ENCODE measurements around the gene THYN1. TPM values are rescaled to one million over a fixed set of nuclear protein-coding genes. Genes with fewer than 3 reads are reported as not detected.
A peak's percentile ranks its signal among the peaks of the same experiment; 100 is the strongest.

THYN1 gene
- total and polyA plus RNA-seq, 2 of the 13 experiments (the other 11 are each of a cell fraction or from before 2014, with no cell fraction given): 36.1 to 87.6 TPM

DNA sequence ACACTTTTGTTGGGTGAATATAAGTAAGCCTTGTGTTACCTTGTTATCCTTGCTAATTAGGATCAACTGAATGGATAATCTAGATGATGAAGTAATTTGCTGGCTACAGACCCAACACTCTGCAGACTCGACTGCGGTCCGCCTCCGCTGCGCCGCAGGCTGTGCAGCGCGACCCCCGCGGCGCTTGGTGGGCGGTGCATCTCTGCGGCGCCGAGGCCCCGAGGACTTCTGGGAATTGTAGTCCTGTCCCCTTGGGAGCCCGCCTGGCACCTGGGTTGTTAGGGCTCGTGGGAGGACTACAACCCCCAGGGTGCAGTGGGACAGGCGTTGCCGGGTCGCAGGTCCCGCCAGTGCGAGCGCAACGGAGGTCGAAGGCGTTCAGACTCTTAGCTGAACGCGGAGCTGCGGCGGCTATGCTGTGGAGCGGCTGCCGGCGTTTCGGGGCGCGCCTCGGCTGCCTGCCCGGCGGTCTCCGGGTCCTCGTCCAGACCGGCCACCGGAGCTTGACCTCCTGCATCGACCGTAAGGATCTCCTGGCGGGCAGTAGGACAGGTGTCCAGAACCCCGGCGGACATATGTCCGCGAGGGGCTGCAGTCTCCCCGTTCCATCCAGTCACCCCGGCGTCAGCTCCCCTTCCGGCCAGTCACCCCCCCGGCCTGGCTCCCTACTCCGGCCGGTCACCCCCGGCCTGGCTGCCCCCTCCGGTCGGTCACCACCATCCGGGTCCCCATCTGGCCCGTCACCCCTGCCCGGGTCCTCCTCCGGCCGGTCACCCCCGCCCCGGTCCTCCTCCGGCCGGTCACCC, at the start of gene THYN1, which contains the start of gene ACAD8 (continued):
- TF ChIP-seq PBX3 (CRISPR knock-in tag; IDR thresholded peaks at IDR 0.05; ENCODE audit: borderline replicate concordance): no peak
- TF ChIP-seq RFX1 (IDR thresholded peaks at IDR 0.05): no peak
- TF ChIP-seq, protein P1, sequence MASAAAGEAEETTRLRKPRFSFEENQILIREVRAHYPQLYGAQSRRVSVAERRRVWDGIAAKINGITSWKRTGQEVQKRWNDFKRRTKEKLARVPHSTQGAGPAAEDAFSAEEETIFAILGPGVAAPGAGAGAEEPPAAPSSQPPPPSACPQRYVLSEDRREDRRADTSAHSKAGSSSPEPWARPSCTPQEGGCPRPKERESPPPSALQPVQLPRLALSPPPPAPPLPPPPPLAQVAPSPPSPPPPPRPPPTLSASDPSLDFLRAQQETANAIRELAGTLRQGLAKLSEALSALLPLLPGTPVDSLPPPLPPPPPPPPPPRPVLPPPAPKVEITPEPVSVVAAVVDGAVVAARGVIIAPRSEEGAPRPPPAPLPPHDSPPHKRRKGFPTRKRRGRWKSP (CRISPR knock-in tag; IDR thresholded peaks at IDR 0.05): peak; percentile 98
- TF ChIP-seq, protein P2, sequence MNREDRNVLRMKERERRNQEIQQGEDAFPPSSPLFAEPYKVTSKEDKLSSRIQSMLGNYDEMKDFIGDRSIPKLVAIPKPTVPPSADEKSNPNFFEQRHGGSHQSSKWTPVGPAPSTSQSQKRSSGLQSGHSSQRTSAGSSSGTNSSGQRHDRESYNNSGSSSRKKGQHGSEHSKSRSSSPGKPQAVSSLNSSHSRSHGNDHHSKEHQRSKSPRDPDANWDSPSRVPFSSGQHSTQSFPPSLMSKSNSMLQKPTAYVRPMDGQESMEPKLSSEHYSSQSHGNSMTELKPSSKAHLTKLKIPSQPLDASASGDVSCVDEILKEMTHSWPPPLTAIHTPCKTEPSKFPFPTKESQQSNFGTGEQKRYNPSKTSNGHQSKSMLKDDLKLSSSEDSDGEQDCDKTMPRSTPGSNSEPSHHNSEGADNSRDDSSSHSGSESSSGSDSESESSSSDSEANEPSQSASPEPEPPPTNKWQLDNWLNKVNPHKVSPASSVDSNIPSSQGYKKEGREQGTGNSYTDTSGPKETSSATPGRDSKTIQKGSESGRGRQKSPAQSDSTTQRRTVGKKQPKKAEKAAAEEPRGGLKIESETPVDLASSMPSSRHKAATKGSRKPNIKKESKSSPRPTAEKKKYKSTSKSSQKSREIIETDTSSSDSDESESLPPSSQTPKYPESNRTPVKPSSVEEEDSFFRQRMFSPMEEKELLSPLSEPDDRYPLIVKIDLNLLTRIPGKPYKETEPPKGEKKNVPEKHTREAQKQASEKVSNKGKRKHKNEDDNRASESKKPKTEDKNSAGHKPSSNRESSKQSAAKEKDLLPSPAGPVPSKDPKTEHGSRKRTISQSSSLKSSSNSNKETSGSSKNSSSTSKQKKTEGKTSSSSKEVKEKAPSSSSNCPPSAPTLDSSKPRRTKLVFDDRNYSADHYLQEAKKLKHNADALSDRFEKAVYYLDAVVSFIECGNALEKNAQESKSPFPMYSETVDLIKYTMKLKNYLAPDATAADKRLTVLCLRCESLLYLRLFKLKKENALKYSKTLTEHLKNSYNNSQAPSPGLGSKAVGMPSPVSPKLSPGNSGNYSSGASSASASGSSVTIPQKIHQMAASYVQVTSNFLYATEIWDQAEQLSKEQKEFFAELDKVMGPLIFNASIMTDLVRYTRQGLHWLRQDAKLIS (CRISPR knock-in tag; IDR thresholded peaks at IDR 0.05): no peak
- no peak for TF ChIP-seq BRCA1 (CRISPR knock-in tag; IDR thresholded peaks at IDR 0.05)
- no peak for TF ChIP-seq NCOR1 (IDR thresholded peaks at IDR 0.05; ENCODE audit: borderline replicate concordance, low read length)
- TF ChIP-seq ZNF546 (CRISPR knock-in tag; conservative IDR thresholded peaks at IDR 0.05): no peak; the same call in 1 of the 2 replicates
- no peak for TF ChIP-seq GLI4 (CRISPR knock-in tag; IDR thresholded peaks at IDR 0.05; ENCODE audit: borderline replicate concordance)
- TF ChIP-seq, protein P3, sequence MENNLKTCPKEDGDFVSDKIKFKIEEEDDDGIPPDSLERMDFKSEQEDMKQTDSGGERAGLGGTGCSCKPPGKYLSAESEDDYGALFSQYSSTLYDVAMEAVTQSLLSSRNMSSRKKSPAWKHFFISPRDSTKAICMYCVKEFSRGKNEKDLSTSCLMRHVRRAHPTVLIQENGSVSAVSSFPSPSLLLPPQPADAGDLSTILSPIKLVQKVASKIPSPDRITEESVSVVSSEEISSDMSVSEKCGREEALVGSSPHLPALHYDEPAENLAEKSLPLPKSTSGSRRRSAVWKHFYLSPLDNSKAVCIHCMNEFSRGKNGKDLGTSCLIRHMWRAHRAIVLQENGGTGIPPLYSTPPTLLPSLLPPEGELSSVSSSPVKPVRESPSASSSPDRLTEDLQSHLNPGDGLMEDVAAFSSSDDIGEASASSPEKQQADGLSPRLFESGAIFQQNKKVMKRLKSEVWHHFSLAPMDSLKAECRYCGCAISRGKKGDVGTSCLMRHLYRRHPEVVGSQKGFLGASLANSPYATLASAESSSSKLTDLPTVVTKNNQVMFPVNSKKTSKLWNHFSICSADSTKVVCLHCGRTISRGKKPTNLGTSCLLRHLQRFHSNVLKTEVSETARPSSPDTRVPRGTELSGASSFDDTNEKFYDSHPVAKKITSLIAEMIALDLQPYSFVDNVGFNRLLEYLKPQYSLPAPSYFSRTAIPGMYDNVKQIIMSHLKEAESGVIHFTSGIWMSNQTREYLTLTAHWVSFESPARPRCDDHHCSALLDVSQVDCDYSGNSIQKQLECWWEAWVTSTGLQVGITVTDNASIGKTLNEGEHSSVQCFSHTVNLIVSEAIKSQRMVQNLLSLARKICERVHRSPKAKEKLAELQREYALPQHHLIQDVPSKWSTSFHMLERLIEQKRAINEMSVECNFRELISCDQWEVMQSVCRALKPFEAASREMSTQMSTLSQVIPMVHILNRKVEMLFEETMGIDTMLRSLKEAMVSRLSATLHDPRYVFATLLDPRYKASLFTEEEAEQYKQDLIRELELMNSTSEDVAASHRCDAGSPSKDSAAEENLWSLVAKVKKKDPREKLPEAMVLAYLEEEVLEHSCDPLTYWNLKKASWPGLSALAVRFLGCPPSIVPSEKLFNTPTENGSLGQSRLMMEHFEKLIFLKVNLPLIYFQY (CRISPR knock-in tag; IDR thresholded peaks at IDR 0.05; ENCODE audit: borderline replicate concordance): no peak
- peak; percentile 90 for TF ChIP-seq CREM (IDR thresholded peaks at IDR 0.05)
- TF ChIP-seq CREM (CRISPR knock-in tag; IDR thresholded peaks at IDR 0.05): no peak
- 0 out of 2 replicates have a peak, but pooled peaks have one; percentile 7 for TF ChIP-seq ZFP90 (CRISPR knock-in tag; IDR thresholded peaks at IDR 0.05; ENCODE audit: borderline replicate concordance)
- no peak for TF ChIP-seq ZBTB14 (CRISPR knock-in tag; IDR thresholded peaks at IDR 0.05)
- no peak for TF ChIP-seq CBX2 (IDR thresholded peaks at IDR 0.05; ENCODE audit: low read depth, low read length)
- TF ChIP-seq CBX2 (CRISPR knock-in tag; IDR thresholded peaks at IDR 0.05; ENCODE audit: low read depth): no peak; the same call in 1 of the 2 replicates
- peak; percentile 87 for TF ChIP-seq ZNF331 (CRISPR knock-in tag; IDR thresholded peaks at IDR 0.05)
- TF ChIP-seq FOXP1 (IDR thresholded peaks at IDR 0.05): no peak
- no peak for TF ChIP-seq FOXP1 (CRISPR knock-in tag; IDR thresholded peaks at IDR 0.05)
- no peak for TF ChIP-seq ZNF431 (CRISPR knock-in tag; IDR thresholded peaks at IDR 0.05; ENCODE audit: borderline replicate concordance, low read depth)
